Measurements from ENCODE around the gene PRLHR.

GRCh38 chr10:118638680-118639079, 43.2 kb upstream of the PRLHR start:
- TF ChIP-seq CTCF (IDR thresholded peaks at IDR 0.05) (no peak), POLR2A (IDR thresholded peaks at IDR 0.05) (no peak)
